Tibial nerve (tissue), 4 donors: Measurements from ENCODE around the gene BRMS1. TPM values are rescaled to one million over a fixed set of nuclear protein-coding genes. Genes with fewer than 3 reads are reported as not detected.

Experiments used
- DNase-seq, 2 donors: peaks; one replicate each; pipeline ENCODE4 v3.0.0-alpha.2; 2019; ENCODE audit warnings: low spot score in 2 of 2
- H3K27ac ChIP-seq, 4 donors: fragments of 200-600 bp; sonication (generic) in 3 of 4; one replicate each; pipeline ENCODE4 v1.5.1; 2017 to 2019; ENCODE audit warnings: mild to moderate bottlenecking in 1 of 4
- H3K27me3 ChIP-seq, 2 donors: fragments of 200-600 bp; sonication (generic) in 1 of 2; one replicate each; pipeline versions ENCODE4 v1.5.1 to v1.6.0; 2017 to 2019
- H3K36me3 ChIP-seq, 3 donors: fragments of 200-600 bp; sonication (generic); one replicate each; pipeline ENCODE4 v1.5.1; 2018 to 2019
- H3K4me1 ChIP-seq, 4 donors: fragments of 200-600 bp; sonication (generic) in 3 of 4; one replicate each; pipeline ENCODE4 v1.5.1; 2017 to 2019
- H3K4me3 ChIP-seq, 4 donors: fragments of 200-600 bp; sonication (generic) in 3 of 4; one replicate each; pipeline ENCODE4 v1.5.1; 2017 to 2019; ENCODE audit warnings: mild to moderate bottlenecking in 1 of 4, moderate library complexity in 1 of 4
- H3K9me3 ChIP-seq, 4 donors: fragments of 200-600 bp; sonication (generic) in 3 of 4; one replicate each; pipeline ENCODE4 v1.5.1; 2017 to 2019
- EP300 ChIP-seq, 2 donors: sonication (generic); formaldehyde crosslinking; IDR thresholded peaks; one replicate each; pipeline ENCODE4 v1.6.1; 2017; ENCODE audit warnings: antibody characterized with exemption in 2 of 2, mild to moderate bottlenecking in 1 of 2
- POLR2A ChIP-seq, 2 donors: fragments of 450-650 bp; IDR thresholded peaks; one replicate each; pipeline ENCODE4 v1.6.1; 2017; ENCODE audit warnings: antibody characterized with exemption in 2 of 2, mild to moderate bottlenecking in 2 of 2, moderate library complexity in 2 of 2
- WGBS, 2 donors: methylation state at CpG; one replicate each; pipeline ENCODE4 v1.1.5; 2018; 5-methylcytosine and 5-hydroxymethylcytosine counted together
- total RNA-seq, 4 donors: library from RNA; depleted of rRNA; stranded (reverse); fragments of >200 nt; gene quantifications; one replicate each; pipeline ENCODE4 v1.1.0, GENCODE V29; 2016
- TF ChIP-seq, protein P1 (sequence below), 5 experiments: fragments of 200-600 bp in 3 of 5; fragments of 450-650 bp in 2 of 5; sonication (generic) in 3 of 5; IDR thresholded peaks; one replicate each; pipeline ENCODE4 v1.5.1; 2016 to 2019; ENCODE audit warnings: antibody characterized with exemption in 5 of 5, mild to moderate bottlenecking in 3 of 5, moderate library complexity in 2 of 5

The BRMS1 gene
- total RNA-seq, 4 donors from 2014 or later = 27.2 to 44.7 (median 34.8) TPM

DNA sequence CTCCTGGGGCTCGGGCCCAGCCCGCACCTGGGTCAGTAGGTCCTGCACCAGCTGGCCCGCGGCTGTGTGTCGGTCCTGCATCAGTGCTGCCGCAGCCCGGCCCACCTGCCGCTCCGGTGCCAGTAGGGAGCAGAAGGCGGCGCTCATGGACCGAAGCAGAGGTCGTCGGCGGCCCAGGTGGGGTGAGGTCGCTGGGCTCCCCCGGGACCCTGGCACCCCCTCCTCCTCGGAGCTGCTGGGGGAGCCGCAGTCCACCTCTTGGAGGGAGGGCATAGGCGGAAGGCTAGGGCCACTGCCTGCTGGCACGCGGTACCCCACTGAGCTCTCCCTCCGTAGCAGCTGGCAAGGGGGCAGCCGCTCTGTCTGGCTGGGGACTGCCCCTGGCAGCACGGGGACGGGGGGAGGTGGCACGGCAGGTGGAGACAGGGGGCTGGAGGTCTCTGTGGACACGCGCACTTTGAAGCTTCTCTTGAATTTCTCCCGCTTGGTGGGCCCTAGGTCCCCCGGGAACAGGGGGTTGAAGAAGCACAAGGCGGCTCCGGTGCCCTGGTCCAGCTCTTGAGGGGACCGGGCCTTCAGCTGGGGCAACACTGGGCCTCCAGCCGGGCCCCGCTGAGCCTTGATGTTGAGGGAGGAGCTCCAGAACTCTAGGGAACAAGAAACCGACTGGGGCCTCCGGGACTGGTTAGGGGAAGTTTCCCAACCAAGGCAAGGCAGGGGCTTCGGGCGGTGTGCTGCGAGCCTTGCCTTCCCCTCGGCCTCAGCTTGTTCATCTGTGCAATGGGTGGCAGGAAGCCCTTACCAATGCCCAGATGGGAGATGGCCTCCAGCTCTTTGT is 10.1 kb downstream of the BRMS1 start:
- Histone ChIP-seq H3K27ac (peak overlapping the region in 1 of 4 donors; percentile 78), H3K36me3 (peaks cover 0 to 62% (median 7%) of the 10 kb centered on the region in 3 donors), H3K27me3 (no peaks in the 10 kb centered on the region), H3K4me3 (peak overlapping the region in 1 of 4 donors; percentile 64), H3K9me3 (no peaks in the 10 kb centered on the region), H3K4me1 (peaks cover 0 to 30% (median 24%) of the 10 kb centered on the region in 4 donors)
- TF ChIP-seq POLR2A (IDR thresholded peaks at IDR 0.05) = no peak
- TF ChIP-seq, protein P1, sequence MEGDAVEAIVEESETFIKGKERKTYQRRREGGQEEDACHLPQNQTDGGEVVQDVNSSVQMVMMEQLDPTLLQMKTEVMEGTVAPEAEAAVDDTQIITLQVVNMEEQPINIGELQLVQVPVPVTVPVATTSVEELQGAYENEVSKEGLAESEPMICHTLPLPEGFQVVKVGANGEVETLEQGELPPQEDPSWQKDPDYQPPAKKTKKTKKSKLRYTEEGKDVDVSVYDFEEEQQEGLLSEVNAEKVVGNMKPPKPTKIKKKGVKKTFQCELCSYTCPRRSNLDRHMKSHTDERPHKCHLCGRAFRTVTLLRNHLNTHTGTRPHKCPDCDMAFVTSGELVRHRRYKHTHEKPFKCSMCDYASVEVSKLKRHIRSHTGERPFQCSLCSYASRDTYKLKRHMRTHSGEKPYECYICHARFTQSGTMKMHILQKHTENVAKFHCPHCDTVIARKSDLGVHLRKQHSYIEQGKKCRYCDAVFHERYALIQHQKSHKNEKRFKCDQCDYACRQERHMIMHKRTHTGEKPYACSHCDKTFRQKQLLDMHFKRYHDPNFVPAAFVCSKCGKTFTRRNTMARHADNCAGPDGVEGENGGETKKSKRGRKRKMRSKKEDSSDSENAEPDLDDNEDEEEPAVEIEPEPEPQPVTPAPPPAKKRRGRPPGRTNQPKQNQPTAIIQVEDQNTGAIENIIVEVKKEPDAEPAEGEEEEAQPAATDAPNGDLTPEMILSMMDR (IDR thresholded peaks at IDR 0.05) = no peak
- no peak for TF ChIP-seq EP300 (IDR thresholded peaks at IDR 0.05)
- no peak for DNase-seq
- WGBS, 2 donors = 67 to 83% methylated on average over 35 to 40 of the region's 42 CpGs

DNA sequence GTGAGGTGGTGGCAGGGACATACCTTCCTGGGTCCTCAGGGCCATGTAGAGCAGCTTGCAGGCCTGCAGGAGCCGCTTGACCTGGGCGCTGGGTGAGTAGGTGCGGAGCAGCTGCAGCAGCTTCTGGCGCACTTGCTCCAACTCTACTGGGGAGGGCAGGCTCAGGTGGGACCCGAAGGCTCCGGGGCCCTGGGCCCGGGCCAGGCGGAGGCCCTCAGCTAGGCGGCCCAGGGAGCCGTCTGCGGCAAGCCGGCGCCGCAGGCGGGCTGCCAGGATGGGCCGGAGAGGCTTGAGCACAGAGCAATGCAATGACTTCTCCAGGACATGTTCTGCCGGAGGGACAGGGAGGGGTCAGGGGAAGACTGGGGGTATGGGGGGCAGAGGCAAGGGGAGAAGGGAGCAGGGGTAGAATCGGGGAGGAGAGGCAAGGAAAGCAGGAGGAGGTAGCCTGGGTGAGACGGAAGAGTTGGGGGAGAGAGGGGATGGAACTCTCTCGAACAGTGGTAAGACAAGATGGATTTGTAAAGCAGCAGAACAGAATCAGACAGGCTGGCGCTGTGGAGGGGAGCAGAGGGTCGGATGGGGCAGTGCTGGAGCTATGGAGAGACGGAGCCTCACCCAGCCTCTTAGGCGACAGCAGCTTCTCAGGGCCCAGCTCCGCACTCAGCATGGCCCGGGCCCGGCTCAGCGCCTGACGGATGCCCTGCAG is 10.9 kb downstream of the BRMS1 start:
- Histone ChIP-seq H3K9me3 (no peaks in the 10 kb centered on the region), H3K4me1 (peaks cover 0 to 34% (median 24%) of the 10 kb centered on the region in 4 donors), H3K27me3 (no peaks in the 10 kb centered on the region), H3K27ac (no peak overlapping the region), H3K4me3 (no peak overlapping the region), H3K36me3 (peaks cover 0 to 54% (median 4%) of the 10 kb centered on the region in 3 donors)
- TF ChIP-seq EP300 (IDR thresholded peaks at IDR 0.05) = no peak
- TF ChIP-seq, protein P1 (IDR thresholded peaks at IDR 0.05) = no peak
- no peak for TF ChIP-seq POLR2A (IDR thresholded peaks at IDR 0.05)
- DNase-seq = no peak
- 83 to 84% methylated on average over 29 of the region's 29 CpGs for WGBS, 2 donors

DNA sequence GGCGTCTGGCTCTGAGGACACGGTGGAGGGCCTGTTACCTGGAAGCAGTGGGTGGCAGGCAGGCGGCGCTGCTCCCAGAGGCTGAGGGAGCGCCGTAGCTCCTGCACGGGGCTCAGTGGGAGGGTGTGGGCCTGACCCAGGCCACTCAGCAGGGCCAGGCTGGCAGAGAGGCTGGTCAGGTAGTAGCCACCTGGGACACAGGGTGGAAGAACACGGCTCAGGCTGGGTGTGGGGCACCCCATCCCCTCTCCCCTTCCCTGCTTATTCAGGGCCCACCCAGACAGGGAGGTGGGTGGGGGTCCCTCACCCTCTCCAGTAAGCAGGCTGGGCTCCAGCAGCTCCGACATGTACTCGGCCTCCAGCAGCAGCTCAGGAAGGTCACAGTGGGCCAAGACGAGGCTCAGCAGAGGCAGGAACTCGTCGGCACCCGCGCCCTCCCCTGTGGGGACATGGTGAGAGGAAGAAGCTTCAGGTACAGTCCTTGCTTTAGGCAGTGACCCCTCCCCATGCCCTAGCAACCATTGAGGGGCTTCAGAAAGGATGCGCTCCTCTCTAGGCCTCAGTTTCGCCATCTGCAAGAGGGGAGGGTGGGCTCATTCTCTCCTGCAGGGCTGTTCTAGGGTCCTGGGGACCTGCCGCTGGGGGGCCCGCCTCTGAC is 11.6 kb downstream of the BRMS1 start:
- 85 to 86% methylated on average over 15 to 19 of the region's 19 CpGs for WGBS, 2 donors
- no peaks in the 10 kb centered on the region for H3K27me3 ChIP-seq
- H3K4me3 ChIP-seq = no peak overlapping the region
- DNase-seq = no peak
- peaks cover 0 to 41% (median 30%) of the 10 kb centered on the region in 4 donors for H3K4me1 ChIP-seq
- H3K36me3 ChIP-seq = peaks cover 0 to 47% (median 4%) of the 10 kb centered on the region in 3 donors
- no peaks in the 10 kb centered on the region for H3K9me3 ChIP-seq
- H3K27ac ChIP-seq = no peak overlapping the region
- no peak for TF ChIP-seq EP300 (IDR thresholded peaks at IDR 0.05)
- TF ChIP-seq, protein P1 (IDR thresholded peaks at IDR 0.05) = no peak
- no peak for TF ChIP-seq POLR2A (IDR thresholded peaks at IDR 0.05)

DNA sequence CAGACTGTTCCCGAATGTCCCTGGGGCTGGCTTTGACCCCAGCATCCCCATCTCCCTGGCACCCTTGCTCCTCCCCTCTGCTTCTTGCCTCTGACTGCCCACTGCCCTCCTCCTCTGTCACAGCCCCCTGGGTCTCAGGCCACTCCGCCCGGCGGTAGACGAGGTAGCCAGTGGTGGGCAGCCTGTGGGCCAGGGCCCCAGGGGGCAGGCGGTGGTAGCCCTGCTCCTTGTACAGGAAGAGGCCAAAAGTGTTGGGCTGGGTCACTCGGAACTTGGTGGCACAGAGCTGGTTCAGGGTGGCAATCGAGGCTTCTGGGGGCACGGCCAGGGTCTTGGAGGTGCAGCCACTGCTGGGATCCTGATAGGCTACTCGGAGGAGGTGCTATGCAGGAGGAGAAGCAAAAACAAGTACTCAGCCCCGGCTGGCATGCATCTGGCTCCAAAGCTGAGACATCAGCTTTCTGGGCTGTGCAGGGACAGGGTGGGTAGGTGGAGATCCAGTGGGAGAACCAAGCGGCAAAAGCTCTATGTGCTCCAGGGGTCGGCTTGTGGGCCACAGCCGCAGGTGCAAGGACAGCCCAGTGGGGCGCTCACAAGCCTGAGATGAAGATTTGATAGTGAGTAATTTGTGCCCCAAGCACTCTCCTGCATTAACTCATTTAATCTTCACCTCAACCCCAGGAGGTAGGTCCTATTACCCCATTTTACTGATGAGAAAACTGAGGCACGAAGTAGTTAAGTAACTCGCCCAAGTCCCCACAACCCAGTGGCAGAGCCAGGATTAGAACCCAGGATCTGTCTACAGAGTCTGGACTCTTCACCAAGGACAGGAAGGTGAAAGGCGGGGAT is 12.3 kb downstream of the BRMS1 start:
- no peaks in the 10 kb centered on the region for H3K27me3 ChIP-seq
- H3K4me3 ChIP-seq = no peak overlapping the region
- H3K27ac ChIP-seq = no peak overlapping the region
- H3K4me1 ChIP-seq = peaks cover 0 to 48% (median 37%) of the 10 kb centered on the region in 4 donors
- no peaks in the 10 kb centered on the region for H3K9me3 ChIP-seq
- no peak for DNase-seq
- peaks cover 0 to 40% (median 4%) of the 10 kb centered on the region in 3 donors for H3K36me3 ChIP-seq
- TF ChIP-seq, protein P1 (IDR thresholded peaks at IDR 0.05) = no peak
- no peak for TF ChIP-seq EP300 (IDR thresholded peaks at IDR 0.05)
- WGBS, 2 donors = 78 to 82% methylated on average over 18 of the region's 18 CpGs
